ENCODE data around the gene MCRIP2.

DNA sequence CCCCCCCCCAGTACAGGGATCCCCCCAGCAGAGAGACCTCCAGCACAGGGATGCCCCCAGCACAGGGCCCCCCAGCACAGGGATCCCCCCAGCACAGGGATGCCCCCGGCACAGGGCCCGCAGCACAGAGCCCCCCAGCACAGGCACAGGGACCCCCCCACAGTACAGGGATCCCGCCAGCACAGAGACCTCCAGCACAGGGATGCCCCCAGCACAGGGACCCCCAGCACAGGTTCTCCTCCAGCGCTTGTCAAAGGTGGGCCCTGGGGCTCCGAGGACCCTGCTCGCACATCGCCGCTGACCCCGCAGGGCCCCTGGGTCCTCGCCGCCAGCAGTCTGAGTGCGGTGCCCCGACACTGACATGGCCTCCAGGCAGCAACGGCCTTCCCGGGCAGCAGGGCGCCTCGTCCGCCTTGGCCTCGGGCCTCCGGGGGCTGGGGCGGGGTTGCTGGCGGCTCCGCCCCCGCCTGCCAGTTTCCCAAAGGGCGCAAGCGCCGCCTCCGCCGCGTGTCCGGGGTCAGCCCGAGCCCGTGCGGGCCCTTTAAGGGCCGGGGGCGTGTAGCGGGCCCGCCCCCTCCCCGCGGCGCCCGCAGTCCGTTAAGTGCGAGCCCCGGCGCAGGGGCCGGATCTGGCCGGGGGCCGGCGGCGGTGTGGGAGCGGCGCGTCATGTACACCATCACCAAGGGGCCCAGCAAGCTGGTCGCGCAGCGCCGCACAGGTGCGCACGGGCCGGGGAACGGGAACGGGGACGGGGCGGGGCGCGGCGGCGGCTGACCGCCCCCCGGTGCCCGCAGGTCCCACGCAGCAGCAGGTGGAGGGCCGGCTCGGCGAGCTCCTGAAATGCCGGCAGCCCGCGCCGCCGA lies at the start of gene MCRIP2:
- TF ChIP-seq POLR2A (IDR thresholded peaks at IDR 0.05; ENCODE audit: low read depth, low read length): peak; percentile 55; the same call in 1 of the 2 replicates
- no peak for TF ChIP-seq POLR2AphosphoS5 (IDR thresholded peaks at IDR 0.05; ENCODE audit: low read depth, low read length)
